ENCODE measurements around the gene ZNHIT2.

- no peak for TF ChIP-seq BACH1 (IDR thresholded peaks at IDR 0.05; ENCODE audit: borderline replicate concordance)
- TF ChIP-seq, protein P1, sequence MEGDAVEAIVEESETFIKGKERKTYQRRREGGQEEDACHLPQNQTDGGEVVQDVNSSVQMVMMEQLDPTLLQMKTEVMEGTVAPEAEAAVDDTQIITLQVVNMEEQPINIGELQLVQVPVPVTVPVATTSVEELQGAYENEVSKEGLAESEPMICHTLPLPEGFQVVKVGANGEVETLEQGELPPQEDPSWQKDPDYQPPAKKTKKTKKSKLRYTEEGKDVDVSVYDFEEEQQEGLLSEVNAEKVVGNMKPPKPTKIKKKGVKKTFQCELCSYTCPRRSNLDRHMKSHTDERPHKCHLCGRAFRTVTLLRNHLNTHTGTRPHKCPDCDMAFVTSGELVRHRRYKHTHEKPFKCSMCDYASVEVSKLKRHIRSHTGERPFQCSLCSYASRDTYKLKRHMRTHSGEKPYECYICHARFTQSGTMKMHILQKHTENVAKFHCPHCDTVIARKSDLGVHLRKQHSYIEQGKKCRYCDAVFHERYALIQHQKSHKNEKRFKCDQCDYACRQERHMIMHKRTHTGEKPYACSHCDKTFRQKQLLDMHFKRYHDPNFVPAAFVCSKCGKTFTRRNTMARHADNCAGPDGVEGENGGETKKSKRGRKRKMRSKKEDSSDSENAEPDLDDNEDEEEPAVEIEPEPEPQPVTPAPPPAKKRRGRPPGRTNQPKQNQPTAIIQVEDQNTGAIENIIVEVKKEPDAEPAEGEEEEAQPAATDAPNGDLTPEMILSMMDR (IDR thresholded peaks at IDR 0.05 in 2 of 3, conservative IDR thresholded peaks at IDR 0.05 in 1 of 3; ENCODE audit: control insufficient read depth in 2 of 3, extremely low read depth in 1 of 3, insufficient read depth in 1 of 3, low read depth in 3 of 3, low read length in 3 of 3) = 0 out of 6 replicates have a peak, but pooled peaks of 2 of the 3 experiments have one; percentile 0 to 18
- no peak for TF ChIP-seq SPI1 (IDR thresholded peaks at IDR 0.05; ENCODE audit: borderline replicate concordance, insufficient read depth, low read depth, low read length)
- TF ChIP-seq SMAD1 (IDR thresholded peaks at IDR 0.05; ENCODE audit: low read depth, partially characterized antibody) = no peak
- TF ChIP-seq, protein P2, sequence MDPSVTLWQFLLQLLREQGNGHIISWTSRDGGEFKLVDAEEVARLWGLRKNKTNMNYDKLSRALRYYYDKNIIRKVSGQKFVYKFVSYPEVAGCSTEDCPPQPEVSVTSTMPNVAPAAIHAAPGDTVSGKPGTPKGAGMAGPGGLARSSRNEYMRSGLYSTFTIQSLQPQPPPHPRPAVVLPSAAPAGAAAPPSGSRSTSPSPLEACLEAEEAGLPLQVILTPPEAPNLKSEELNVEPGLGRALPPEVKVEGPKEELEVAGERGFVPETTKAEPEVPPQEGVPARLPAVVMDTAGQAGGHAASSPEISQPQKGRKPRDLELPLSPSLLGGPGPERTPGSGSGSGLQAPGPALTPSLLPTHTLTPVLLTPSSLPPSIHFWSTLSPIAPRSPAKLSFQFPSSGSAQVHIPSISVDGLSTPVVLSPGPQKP (IDR thresholded peaks at IDR 0.05; ENCODE audit: low read depth, low read length) = no peak
- no peak for TF ChIP-seq USF2 (IDR thresholded peaks at IDR 0.05; ENCODE audit: borderline replicate concordance, low read depth, low read length)
- TF ChIP-seq CREM (IDR thresholded peaks at IDR 0.05; ENCODE audit: low read depth) = no peak
- no peak for TF ChIP-seq SP1 (IDR thresholded peaks at IDR 0.05; ENCODE audit: low read depth, low read length)
- no peak for TF ChIP-seq SREBF2 (IDR thresholded peaks at IDR 0.05; ENCODE audit: low read length)
- TF ChIP-seq TBL1XR1 (IDR thresholded peaks at IDR 0.05; ENCODE audit: low read depth, low read length) = no peak
Observed at GRCh38 chr11:65129649-65130441, 12.3 kb upstream of the ZNHIT2 start.

All from GM12878 (cell line).